ENCODE data around the gene SIRPG.
"Not testable (repeated sequence)": the region's sequence is repeated elsewhere in the genome, so short reads cannot be mapped to it uniquely, and the experiment has no call there.

Gene SIRPG

DNA sequence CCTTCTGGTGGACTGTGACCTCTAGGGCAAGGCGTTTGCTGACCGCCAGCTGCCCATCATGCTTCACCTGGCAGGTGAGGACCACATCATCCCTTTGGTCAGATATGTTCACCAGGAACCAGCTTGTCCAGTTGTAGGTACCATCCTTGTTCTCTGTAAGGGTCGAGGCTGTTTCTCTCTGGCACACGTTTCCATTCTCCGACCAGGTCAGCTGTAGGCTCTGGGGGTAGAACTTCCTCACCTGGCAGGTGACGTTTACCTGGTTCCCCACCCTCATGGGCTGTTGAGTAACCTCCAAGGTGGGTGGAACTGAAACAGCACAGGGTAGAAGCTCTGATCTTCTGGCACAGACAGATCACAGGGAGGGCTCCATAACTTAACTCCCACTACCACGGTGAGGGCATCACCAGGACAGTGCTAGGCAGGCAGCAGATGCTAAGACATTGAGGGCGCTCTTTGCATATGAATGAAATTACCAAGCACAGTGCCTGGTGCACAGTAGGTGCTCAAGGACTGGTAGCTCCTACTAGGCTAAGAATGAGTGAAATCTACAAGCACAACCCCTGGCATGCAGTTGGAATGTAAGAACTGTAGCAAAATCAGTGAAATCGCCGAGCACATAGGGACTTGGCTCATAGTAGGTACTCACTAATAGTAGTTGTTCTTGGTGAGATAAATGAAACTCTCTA is 22.1 kb downstream of the SIRPG start:
- no peak for DNase-seq (ENCODE audit: low spot score)

DNA sequence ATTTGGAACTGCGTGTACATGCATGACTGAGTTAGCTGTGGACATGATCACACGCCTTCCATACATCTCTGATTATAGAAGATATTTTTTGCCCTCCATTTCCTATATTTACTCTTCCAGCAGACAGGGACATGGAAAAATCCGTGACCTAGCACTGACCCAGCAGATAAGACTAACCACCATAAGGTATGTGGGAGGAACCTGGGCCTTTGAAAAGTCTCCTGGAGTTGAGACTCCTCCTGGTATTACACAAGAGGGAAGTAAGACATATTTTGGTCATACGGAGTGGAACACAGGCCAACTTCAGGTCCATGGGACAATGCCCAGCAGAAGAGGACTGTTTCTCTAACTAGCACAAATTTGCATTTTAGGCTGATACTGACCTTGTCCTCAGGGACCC is 24.0 kb downstream of the SIRPG start:
- no peak for DNase-seq (ENCODE audit: low spot score)

DNA sequence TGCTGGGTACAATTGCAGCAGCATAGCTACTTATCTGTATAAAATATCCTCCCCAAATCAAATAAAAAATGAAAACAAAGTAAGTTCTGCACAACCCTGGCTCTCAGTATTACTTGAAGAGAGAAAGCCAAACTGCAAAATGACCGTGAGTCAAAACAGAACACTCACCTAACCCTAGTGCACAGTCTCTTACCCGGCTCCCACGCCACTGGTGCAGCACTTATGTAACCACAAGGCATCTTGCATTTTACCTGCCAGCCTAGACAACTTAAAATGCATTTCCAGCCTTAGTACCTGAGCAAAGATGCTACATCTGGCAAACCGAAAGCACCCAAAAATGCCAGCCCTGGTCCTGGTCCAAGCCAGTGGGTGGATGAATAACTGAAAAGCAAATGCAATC is 25.4 kb downstream of the SIRPG start:
- peak; percentile 82 for DNase-seq (ENCODE audit: low spot score)

DNA sequence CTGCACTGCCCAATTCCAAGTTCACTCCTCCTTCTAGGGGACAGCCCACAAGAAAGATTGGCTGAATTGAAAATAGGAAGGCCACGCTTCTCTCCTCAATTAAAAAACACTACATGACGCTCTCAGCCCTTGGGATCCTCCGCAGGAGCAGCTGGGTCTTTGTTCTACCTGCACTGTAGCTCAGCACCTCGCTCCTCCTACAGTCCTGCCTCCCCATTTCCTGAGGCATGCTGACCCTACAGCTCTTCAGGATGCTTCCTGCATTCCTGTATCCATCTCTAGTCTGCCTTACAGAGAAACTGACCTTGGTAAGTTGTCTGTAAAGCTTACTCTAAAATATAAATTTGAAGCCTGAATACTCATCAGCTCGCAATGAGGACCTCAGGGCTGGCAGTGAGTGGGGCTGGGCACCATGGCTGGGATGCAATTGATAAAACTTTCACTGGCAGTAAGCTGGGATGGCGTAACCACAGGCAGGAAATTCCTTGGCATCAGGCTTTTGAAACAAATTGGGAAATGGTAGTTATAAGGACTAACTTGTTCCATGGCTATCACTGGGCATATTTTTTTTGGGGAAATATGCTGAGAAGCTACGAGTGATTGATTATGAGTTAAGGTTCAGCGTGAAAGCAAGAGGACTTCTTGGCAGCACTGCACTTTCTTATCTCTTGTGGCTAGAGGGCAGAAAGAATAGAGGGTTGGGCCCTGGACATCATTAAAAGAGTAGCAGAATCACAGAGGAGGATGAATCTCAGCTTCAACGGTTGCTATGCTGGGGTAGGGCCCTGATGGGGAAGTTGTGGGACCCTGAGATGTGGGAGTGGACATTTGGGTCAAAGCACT is 26.0 kb downstream of the SIRPG start:
- no peak for DNase-seq (ENCODE audit: low spot score)

GRCh38 chr20:1630186-1630585 is 27.4 kb downstream of the SIRPG start:
- DNase-seq (ENCODE audit: low spot score) = no peak

DNA sequence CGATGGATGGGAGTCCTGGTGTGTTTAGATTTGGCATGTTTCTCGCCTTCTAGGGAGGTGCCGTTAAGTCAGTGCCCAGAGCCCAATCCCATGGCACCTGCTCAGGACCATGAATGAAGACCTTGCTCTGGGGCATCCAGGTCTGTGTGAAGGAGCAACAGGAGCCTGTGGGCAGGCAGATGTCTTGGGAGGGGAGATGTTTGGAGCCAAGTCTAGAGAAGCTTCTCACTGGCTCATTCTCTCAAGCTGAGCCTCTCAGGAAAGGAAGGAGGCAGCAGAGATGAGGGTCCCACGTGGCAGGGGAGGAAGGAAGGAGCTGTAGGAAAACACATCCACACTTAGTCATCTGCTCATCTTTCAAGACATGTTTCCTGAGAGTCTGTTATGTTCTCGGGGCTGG is 28.3 kb downstream of the SIRPG start:
- DNase-seq (ENCODE audit: low spot score) = no peak

GRCh38 chr20:1628621-1629020 is 29.0 kb downstream of the SIRPG start:
- DNase-seq (ENCODE audit: low spot score) = no peak

DNA sequence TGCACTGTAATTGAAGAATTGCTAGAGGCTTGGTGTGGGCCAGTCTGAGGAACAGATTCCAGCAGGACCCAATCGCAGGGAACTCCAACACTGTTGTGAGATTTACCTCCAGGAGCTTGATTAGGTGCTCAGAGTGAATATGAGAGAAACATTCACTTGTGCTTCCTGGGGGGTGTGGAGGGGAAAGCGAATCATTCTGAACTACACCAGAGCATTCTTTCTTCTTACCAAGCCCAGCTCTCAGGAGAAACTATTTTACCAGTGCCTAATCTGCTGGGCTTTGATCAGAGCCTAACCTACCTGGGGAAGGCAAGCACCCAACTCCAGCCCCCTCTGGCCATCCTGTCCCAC is 30.4 kb downstream of the SIRPG start:
- DNase-seq (ENCODE audit: low spot score) = no peak

GRCh38 chr20:1626528-1627199 is 30.9 kb downstream of the SIRPG start:
- DNase-seq (ENCODE audit: low spot score) = no peak

DNA sequence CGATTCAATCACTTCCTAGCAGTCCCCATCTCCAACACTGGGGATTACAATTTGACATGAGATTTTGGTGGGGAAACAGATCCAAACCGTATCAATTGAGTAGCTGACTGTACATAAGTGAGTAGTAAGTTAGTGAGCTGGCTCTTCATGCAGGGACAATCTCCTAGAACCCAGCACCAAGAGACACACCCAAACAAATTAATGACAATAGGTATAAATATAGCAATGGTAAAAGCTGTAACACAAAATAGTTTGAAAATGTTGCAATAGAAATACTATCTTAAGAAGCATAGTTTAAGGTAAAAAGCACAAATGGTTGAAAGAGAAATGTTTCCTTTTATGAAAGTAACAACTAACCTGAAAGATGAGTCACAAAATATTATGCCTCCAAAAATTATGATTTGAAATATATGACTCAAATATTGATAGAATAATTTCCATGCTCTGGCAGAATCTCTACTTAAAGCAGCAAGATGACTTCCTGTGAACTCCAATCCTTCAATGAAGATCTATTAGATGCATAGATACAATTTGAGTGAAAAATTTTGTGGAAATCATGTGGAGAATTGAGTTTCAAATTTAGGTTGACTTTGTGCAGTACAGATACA is 32.4 kb downstream of the SIRPG start:
- peak; percentile 43 for DNase-seq (ENCODE audit: low spot score)

GRCh38 chr20:1623501-1624205 is 33.9 kb downstream of the SIRPG start:
- no peak for DNase-seq (ENCODE audit: low spot score)

GRCh38 chr20:1622450-1622849 is 35.1 kb downstream of the SIRPG start:
- no peak for DNase-seq (ENCODE audit: low spot score)

DNA sequence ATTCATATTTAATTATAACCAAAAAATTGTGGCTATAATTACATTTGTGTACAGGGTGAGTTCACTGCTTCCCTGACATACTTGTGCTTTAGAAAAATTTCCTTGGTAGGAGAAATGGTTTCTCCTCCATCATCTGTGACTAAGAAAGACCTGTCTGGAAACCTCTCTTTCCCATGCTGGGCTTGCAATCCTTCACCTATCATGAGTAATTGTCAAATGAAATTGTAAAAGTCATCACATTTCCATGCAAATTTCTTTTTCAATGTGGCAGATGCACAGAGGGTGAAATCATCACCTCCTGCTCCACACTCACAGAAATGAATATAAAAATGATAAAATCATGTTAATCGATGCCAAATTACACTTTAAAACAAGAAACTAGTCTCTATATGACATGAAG is 36.3 kb downstream of the SIRPG start:
- no peak for DNase-seq (ENCODE audit: low spot score)

GRCh38 chr20:1619861-1620444 is 37.6 kb downstream of the SIRPG start, which contains the start of gene SIRPB1:
Gene SIRPB1, minus strand, starts transcription at chr20:1620009. Its CDS starts 65 bp downstream, at chr20:1619944.
- DNase-seq (ENCODE audit: low spot score) = peak; percentile 43

GRCh38 chr20:1618954-1619540 is 38.5 kb downstream of the SIRPG start:
- DNase-seq (ENCODE audit: low spot score) = no peak

DNA sequence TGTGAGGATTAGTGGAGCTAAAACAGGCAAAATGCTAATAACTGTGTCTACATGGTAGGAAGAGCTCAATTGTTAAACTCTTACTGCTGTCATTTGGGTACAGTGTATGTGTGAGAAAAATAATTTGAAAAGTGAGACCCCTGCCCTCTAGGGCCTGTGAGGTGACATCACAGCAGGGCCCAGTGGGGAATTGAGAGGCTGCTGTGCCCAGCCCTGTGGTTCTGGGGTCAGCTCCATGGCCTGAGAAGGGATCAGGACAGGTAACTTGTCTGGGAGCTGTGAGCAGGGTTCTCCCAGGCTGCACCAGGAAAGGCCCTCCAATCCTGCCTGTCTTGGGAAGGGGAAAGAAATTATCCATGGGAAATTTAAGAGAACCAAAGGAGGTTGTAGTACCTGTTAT is 39.1 kb downstream of the SIRPG start:
- no peak for DNase-seq (ENCODE audit: low spot score)

DNA sequence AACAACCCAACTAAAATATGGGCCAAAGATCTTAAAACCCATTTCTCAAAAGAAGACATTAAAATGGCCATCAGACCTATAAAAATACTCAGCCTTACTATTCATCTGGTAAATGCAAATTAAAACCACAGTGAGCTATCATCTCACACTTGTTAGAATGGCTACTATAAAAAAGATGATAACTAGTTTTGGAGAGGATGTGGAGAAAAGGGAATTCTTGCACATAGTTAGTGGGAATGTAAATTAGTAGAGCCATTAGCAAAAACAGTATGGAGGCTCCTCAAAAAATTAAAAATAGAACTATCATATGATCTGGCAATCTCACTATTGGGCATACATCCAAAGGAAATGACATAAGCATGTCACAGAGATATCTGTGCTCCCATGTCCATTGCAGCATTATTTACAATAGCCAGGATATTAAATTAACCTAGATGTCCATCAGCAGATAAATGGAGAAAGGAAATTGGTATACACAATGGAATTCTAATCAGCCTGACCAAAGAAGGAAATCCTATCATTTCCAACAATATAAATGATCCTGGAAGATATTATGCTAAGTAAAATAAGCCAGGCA is 40.6 kb downstream of the SIRPG start:
- DNase-seq (ENCODE audit: low spot score) = no peak

GRCh38 chr20:1610404-1610803 is 47.2 kb downstream of the SIRPG start:
- DNase-seq (ENCODE audit: low spot score) = not testable (repeated sequence)

DNA sequence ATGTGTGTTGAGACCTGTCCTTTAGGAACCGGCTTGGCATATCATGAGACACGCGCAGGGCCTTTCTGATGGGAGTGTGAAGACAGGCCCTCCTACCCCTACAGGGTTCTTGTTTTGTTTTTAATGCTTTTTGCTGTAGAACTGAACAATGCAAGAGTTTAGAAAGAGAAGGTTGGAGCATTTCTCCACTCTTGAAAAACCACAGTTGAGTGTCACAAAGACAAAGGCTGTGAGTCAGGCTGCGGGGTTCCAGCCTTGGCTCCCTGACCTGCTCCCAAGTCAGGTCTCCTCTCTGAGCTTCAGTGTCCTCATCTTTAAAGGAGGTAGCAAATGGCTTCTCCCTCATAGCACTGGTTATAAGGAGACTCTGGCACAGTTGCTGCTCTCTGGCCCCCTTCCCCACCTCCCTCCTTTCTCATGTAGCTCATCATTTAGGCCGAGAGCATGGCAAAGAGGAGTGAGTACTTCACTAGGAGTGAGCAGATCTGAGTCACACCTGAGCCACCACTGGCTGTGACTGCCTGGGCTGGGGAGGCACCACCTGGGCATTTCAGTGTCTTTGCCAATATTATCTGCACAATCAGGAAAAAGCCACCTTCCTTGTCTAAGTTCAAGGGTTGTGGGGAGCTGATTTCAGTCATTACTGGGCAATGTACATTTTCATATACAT is 48.8 kb downstream of the SIRPG start:
- not testable (repeated sequence) for DNase-seq (ENCODE audit: low spot score)

GRCh38 chr20:1600736-1601135 is 56.8 kb downstream of the SIRPG start:
- DNase-seq (ENCODE audit: low spot score) = no peak

All from activated CD4-positive, alpha-beta T cell treated with anti-CD3 and anti-CD28 coated beads, Interleukin-2, Interleukin-4, amounts not matched to agents 100 ng/mL and 50 ng/mL, durations not matched to agents 16 hours and 8 hours (primary cell).